Stomach (tissue), 9 donors: ENCODE results near the gene ENTR1. TPM values are rescaled to one million over a fixed set of nuclear protein-coding genes. Genes with fewer than 3 reads are reported as not detected.

Experiments
- DNase-seq, 2 donors: peaks; one replicate each; pipeline versions ENCODE4 v3.0.0 to v3.0.0-alpha.2; 2013 to 2019
- H3K27ac ChIP-seq, 5 donors: fragments of 200-600 bp in 4 of 5; sonication (generic) in 4 of 5; one replicate each; pipeline ENCODE4 v1.5.1; 2013 to 2019; ENCODE audit warnings: mild to moderate bottlenecking in 1 of 5, moderate library complexity in 1 of 5
- H3K27me3 ChIP-seq, 3 donors: fragments of 200-600 bp; sonication (generic); one replicate each; pipeline ENCODE4 v1.5.1; 2017 to 2019; ENCODE audit warnings: mixed run types in 1 of 3
- H3K36me3 ChIP-seq, 4 donors: fragments of 200-600 bp; sonication (generic); 1 replicate in 3 of 4; 2 replicates in 1 of 4; pipeline ENCODE4 v1.5.1; 2016 to 2019
- H3K4me1 ChIP-seq, 4 donors: fragments of 200-600 bp; sonication (generic); one replicate each; pipeline ENCODE4 v1.5.1; 2016 to 2019
- H3K4me3 ChIP-seq, 4 donors: fragments of 200-600 bp; sonication (generic) in 3 of 4; one replicate each; pipeline ENCODE4 v1.5.1; 2016 to 2019; ENCODE audit warnings: mild to moderate bottlenecking in 1 of 4
- H3K9me3 ChIP-seq, 4 donors: fragments of 200-600 bp; sonication (generic); one replicate each; pipeline ENCODE4 v1.5.1; 2016 to 2019
- EP300 ChIP-seq: sonication (generic); formaldehyde crosslinking; IDR thresholded peaks from one replicate; pipeline ENCODE4 v1.6.1; 2017; ENCODE audit warnings: antibody characterized with exemption
- POLR2A ChIP-seq, 4 donors: fragments of 450-650 bp; IDR thresholded peaks; one replicate each; pipeline ENCODE4 v1.6.1; 2016; ENCODE audit warnings: antibody characterized with exemption in 4 of 4, control low read depth in 2 of 4, mild to moderate bottlenecking in 1 of 4, moderate library complexity in 1 of 4
- POLR2AphosphoS5 ChIP-seq, 3 donors: sonication (generic); formaldehyde crosslinking; IDR thresholded peaks; one replicate each; pipeline ENCODE4 v1.6.1; 2016; ENCODE audit warnings: antibody characterized with exemption in 3 of 3
- WGBS, 5 donors: extraction: QIAGEN DNeasy Blood & Tissue Kit in 3 of 5; methylation state at CpG; one replicate each; pipeline versions ENCODE4 v1.1.5 to v1.1.7; 2013 to 2018; 5-methylcytosine and 5-hydroxymethylcytosine counted together
- intact Hi-C: fragments of 100-400 bp; cut with DNase I; formaldehyde crosslinking; loops from one replicate; pipeline ENCODE4 v1.15.1; 2023; ENCODE audit warnings: low total_unique reads
- polyA plus RNA-seq, 3 donors: library from polyadenylated mRNA; stranded (reverse); fragments of 200-250 nt; gene quantifications; one replicate each; pipeline ENCODE4 v1.2.3, GENCODE V29; 2013
- total RNA-seq, 5 donors: library from RNA; depleted of rRNA; stranded (reverse); fragments of >200 nt; gene quantifications; one replicate each; pipeline versions ENCODE4 v1.1.0 to v1.2.3, GENCODE V29; 2014 to 2016
- TF ChIP-seq, protein P1 (sequence below), 7 experiments: fragments of 450-650 bp in 4 of 7; fragments of 200-600 bp in 3 of 7; sonication (generic) in 3 of 7; IDR thresholded peaks; one replicate each; pipeline ENCODE4 v1.5.1; 2016 to 2019; ENCODE audit warnings: antibody characterized with exemption in 7 of 7, control low read depth in 2 of 7, mild to moderate bottlenecking in 1 of 7
- donor health status: healthy with polysubstance abuse.
- donor health status: Bipolar disorder and iron deficiency.
- donor health status: healthy.

The ENTR1 gene
- total and polyA plus RNA-seq, 8 donors: 20.6 to 184 (median 34.8) TPM

DNA sequence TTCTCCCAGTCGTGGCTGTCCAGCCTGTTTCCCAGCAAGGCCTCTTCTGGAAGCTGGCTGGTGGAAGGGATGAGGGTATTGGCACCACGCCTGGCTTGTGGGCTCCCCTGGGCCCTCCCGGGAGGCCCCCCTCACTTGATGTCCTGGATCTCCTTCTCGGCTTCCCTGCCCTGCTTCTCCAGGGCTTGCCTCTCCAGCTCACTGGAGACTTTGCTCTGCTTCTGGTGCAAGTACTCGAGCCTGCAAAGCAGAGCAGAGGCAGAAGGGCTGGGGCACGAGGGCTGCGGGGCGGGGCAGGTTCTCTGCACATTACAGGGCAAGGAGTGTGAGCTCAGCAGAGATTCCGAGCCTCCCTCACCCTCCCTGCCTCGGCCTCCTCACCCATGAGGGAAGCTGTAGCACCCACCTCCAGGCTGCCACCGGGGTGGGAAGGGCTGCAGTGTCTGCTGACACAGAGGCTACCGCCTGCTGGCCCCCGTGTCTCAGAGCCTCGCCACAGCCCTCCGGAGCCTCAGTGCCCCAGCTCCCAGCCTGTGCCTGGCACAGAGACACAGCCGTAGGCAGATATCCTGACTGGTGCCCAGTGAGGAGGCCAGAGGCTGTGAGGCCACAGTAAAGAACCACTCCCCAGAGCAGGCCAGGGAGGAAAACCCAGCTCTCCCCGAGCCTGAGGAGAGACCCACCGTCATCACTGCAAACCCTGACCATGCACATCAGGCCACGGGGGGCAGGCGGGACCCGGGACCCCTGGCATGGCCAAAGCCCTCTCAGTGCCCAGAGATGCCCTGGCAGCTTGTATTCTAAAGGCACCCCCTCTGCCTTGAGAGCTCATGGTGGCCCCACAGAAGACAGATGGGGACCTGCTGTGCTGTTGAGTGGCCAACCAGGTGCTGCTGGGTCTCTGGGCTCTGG is 17.6 kb downstream of the ENTR1 start:
- 88 to 91% (median 90%) methylated on average over 21 of the region's 21 CpGs for WGBS, 5 donors
- H3K4me1 ChIP-seq: peaks cover 0 to 3% (median under 1%) of the 10 kb centered on the region in 4 donors
- no peaks in the 10 kb centered on the region for H3K27me3 ChIP-seq
- H3K36me3 ChIP-seq: peaks cover 67 to 99% (median 98%) of the 10 kb centered on the region in 4 donors
- no peaks in the 10 kb centered on the region for H3K9me3 ChIP-seq
- no peak for DNase-seq
- H3K27ac ChIP-seq: no peak overlapping the region
- intact Hi-C loops: no loop called here
- no peak overlapping the region for H3K4me3 ChIP-seq
- TF ChIP-seq POLR2A (IDR thresholded peaks at IDR 0.05): no peak
- TF ChIP-seq EP300: no peak
- TF ChIP-seq, protein P1, sequence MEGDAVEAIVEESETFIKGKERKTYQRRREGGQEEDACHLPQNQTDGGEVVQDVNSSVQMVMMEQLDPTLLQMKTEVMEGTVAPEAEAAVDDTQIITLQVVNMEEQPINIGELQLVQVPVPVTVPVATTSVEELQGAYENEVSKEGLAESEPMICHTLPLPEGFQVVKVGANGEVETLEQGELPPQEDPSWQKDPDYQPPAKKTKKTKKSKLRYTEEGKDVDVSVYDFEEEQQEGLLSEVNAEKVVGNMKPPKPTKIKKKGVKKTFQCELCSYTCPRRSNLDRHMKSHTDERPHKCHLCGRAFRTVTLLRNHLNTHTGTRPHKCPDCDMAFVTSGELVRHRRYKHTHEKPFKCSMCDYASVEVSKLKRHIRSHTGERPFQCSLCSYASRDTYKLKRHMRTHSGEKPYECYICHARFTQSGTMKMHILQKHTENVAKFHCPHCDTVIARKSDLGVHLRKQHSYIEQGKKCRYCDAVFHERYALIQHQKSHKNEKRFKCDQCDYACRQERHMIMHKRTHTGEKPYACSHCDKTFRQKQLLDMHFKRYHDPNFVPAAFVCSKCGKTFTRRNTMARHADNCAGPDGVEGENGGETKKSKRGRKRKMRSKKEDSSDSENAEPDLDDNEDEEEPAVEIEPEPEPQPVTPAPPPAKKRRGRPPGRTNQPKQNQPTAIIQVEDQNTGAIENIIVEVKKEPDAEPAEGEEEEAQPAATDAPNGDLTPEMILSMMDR (IDR thresholded peaks at IDR 0.05): no peak
- no peak for TF ChIP-seq POLR2AphosphoS5 (IDR thresholded peaks at IDR 0.05)

DNA sequence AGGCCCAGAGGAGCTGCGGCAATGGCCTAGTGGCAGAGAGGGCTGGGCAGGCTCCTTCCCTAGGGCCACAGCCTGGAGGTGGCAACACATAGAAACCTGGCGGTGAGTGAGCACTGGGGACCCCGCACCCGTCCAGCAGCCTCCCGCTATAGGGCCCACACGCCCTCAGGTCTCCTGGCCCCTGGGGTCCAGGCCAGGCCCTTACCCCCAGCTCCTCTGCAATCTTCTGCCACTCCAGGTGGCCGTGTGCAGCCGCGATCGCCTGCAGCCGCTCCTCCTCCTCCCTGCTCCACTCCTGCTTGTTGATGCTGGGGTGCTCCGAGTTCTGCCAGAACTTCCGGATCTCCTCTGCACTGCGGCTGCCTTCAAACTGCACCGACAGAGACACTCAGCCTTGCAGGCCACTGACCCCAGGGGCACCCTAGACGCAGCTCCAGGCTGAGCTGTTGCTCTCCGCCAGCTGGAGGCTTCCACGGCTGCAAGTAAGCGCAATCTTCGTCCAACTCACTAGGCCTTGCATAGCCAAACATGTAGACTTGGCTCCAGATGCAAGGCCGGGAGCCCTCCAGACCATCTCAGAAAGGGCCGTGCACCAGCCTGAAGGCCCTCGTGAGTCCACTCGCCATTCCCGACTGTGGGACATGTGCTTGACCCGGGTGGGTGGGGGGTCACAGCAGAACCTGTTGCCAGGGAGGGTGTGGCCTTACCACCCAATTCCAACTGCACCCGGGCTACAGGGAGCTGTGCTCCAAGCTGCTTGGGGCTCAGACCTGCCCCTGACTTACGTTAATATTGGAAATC is 18.5 kb downstream of the ENTR1 start:
- no peak for TF ChIP-seq EP300
- no peak for TF ChIP-seq POLR2AphosphoS5 (IDR thresholded peaks at IDR 0.05)
- no peak for TF ChIP-seq POLR2A (IDR thresholded peaks at IDR 0.05)
- TF ChIP-seq, protein P1 (IDR thresholded peaks at IDR 0.05): no peak
- no peak overlapping the region for H3K4me3 ChIP-seq
- H3K9me3 ChIP-seq: no peaks in the 10 kb centered on the region
- no peaks in the 10 kb centered on the region for H3K4me1 ChIP-seq
- H3K27me3 ChIP-seq: no peaks in the 10 kb centered on the region
- peaks cover 68 to 100% (median 99%) of the 10 kb centered on the region in 4 donors for H3K36me3 ChIP-seq
- WGBS, 5 donors: 88 to 95% (median 93%) methylated on average over 26 to 28 of the region's 28 CpGs
- intact Hi-C loops: no loop called here
- no peak for DNase-seq
- H3K27ac ChIP-seq: no peak overlapping the region

DNA sequence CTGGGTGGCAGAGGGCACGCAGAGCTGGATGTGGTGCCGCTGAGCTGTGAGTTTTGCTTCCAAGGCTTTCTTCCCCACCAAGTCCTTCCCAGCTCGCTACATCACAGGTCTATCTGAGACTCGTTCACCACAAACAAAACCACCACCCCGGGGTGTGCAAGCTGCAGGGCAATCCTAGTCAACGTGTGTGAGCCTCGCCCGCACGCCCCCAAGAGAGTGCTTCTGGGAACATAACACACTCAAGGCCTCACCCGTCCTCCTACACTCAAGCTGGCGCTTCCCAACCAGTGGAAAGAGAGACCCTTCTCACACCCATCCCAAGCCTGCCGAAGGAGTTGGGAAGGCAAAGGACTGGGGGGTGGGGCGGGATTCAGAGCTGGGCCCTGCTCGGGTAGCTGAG is 21.0 kb downstream of the ENTR1 start:
- intact Hi-C loops: no loop called here
- H3K4me3 ChIP-seq: no peak overlapping the region
- no peak overlapping the region for H3K27ac ChIP-seq
- H3K36me3 ChIP-seq: peaks cover 43 to 100% (median 99%) of the 10 kb centered on the region in 4 donors
- no peaks in the 10 kb centered on the region for H3K9me3 ChIP-seq
- H3K4me1 ChIP-seq: no peaks in the 10 kb centered on the region
- TF ChIP-seq POLR2AphosphoS5 (IDR thresholded peaks at IDR 0.05) (no peak), POLR2A (IDR thresholded peaks at IDR 0.05) (no peak), EP300 (no peak)
- TF ChIP-seq, protein P1 (IDR thresholded peaks at IDR 0.05): no peak
- H3K27me3 ChIP-seq: no peaks in the 10 kb centered on the region
- DNase-seq: no peak
- 76 to 86% (median 79%) methylated on average over 14 of the region's 14 CpGs for WGBS, 5 donors

DNA sequence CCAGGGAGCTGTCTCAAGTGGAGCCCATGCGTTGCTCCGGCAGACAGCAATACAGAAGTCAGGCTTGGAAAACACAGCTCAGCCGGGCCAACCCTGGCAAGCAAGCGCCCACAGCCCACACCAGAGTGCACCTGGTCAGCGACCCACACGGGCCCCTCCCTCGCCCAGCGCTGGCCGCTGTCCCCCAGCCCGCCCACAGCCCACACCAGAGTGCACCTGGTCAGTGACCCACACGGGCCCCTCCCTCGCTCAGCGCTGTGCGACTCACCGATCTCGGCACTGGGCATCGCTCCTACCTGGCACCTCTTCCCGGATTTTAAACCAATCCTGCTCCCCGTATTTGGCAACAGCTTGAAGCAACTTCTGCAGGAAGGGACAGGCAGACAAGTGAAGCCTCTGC is 23.2 kb downstream of the ENTR1 start:
- 95 to 98% (median 97%) methylated on average over 10 to 19 of the region's 19 CpGs for WGBS, 5 donors
- Histone ChIP-seq H3K27me3 (no peaks in the 10 kb centered on the region), H3K4me3 (no peak overlapping the region), H3K27ac (no peak overlapping the region), H3K36me3 (peaks cover 36 to 100% (median 99%) of the 10 kb centered on the region in 4 donors), H3K9me3 (no peaks in the 10 kb centered on the region), H3K4me1 (no peaks in the 10 kb centered on the region)
- DNase-seq: no peak
- no peak for TF ChIP-seq POLR2AphosphoS5 (IDR thresholded peaks at IDR 0.05)
- no peak for TF ChIP-seq EP300
- TF ChIP-seq, protein P1 (IDR thresholded peaks at IDR 0.05): no peak
- TF ChIP-seq POLR2A (IDR thresholded peaks at IDR 0.05): no peak
- intact Hi-C loops: no loop called here
